ENCODE results near the gene NRXN3. TPM values are rescaled to one million over a fixed set of nuclear protein-coding genes. Genes with fewer than 3 reads are reported as not detected.

Gene NRXN3
- polyA plus RNA-seq, 1 of the 3 experiments (the other 2 are of a cell fraction): 1.6 TPM

GRCh38 chr14:79395061-79395460, 1224.9 kb downstream of the NRXN3 start (continued):
- no peak for TF ChIP-seq USF1 (IDR thresholded peaks at IDR 0.05; ENCODE audit: borderline replicate concordance, low read depth)
- TF ChIP-seq IRF3 (IDR thresholded peaks at IDR 0.05; ENCODE audit: low read depth, low read length): no peak
- TF ChIP-seq TAF1 (IDR thresholded peaks at IDR 0.05; ENCODE audit: borderline replicate concordance, low read depth, low read length): no peak
- peak; percentile 68 for TF ChIP-seq PBX3 (IDR thresholded peaks at IDR 0.05)
- TF ChIP-seq NRF1 (IDR thresholded peaks at IDR 0.05; ENCODE audit: low read depth, low read length): no peak
- TF ChIP-seq SIN3A (IDR thresholded peaks at IDR 0.05; ENCODE audit: borderline replicate concordance, low read depth, low read length): no peak
- TF ChIP-seq ZBTB33 (IDR thresholded peaks at IDR 0.05; ENCODE audit: borderline replicate concordance, low read depth): no peak
- no peak for TF ChIP-seq POLR2AphosphoS5 (IDR thresholded peaks at IDR 0.05; ENCODE audit: low read depth, low read length)
- TF ChIP-seq RFX5 (IDR thresholded peaks at IDR 0.05; ENCODE audit: low read length): no peak

GRCh38 chr14:79404874-79405511, 1234.8 kb downstream of the NRXN3 start:
- H2AFZ ChIP-seq (ENCODE audit: low read depth): peak overlapping the region; percentile 19
- TF ChIP-seq PBX3 (IDR thresholded peaks at IDR 0.05) (peak; percentile 29; the same call in 1 of the 2 replicates), MAX (IDR thresholded peaks at IDR 0.05; ENCODE audit: low read depth) (no peak)
- H3K79me2 ChIP-seq (ENCODE audit: insufficient read depth): no peaks in the 10 kb centered on the region
- H3K4me1 ChIP-seq (ENCODE audit: control insufficient read depth in 1 of 2, insufficient read depth in 2 of 2, low read depth in 1 of 2, low read length in 1 of 2): peaks cover 0 to 11% of the 10 kb centered on the region in 2 experiments; a peak in 1 of 4 replicates
- H3K4me2 ChIP-seq: peak overlapping the region; percentile 25; the same call in 1 of the 2 replicates
- H3K4me3 ChIP-seq (ENCODE audit: low read depth in 2 of 2, low read length in 1 of 2): no peak overlapping the region
- ChIA-PET POLR2A (no interaction called here), CTCF (no interaction called here)
- H3K27me3 ChIP-seq (ENCODE audit: insufficient read depth): no peaks in the 10 kb centered on the region
- no peaks in the 10 kb centered on the region for H3F3A ChIP-seq (replicated peaks; ENCODE audit: insufficient read depth)
- H3K36me3 ChIP-seq (replicated peaks in 1 of 2; ENCODE audit: control insufficient read depth in 1 of 2, insufficient read depth in 2 of 2, low read length in 1 of 2): no peaks in the 10 kb centered on the region
- no peaks in the 10 kb centered on the region for H3K9me2 ChIP-seq
- 44% methylated on average over 6 of the region's 6 CpGs for WGBS (ENCODE audit: low lambda C conversion rate)
- peaks cover 4% of the 10 kb centered on the region; the same call in 1 of the 2 replicates for H3K9me3 ChIP-seq
- H4K20me1 ChIP-seq (ENCODE audit: insufficient read depth): no peaks in the 10 kb centered on the region
- no peak for DNase-seq
- H3K9ac ChIP-seq: no peak overlapping the region
- H3K27ac ChIP-seq (ENCODE audit: low read depth in 2 of 2, low read length in 1 of 2): no peak overlapping the region

Data from SK-N-SH (cell line).